Measurements from ENCODE around the gene ZAP70. TPM values are rescaled to one million over a fixed set of nuclear protein-coding genes. Genes with fewer than 3 reads are reported as not detected.

The ZAP70 gene
- polyA plus RNA-seq, 2 of the 4 experiments (the other 2 are of a cell fraction) = 0.10 TPM; not detected in 1

GRCh38 chr2:97695744-97696143 is 17.6 kb upstream of the ZAP70 start (continued):
- TF ChIP-seq PHF8 (IDR thresholded peaks at IDR 0.05; ENCODE audit: borderline replicate concordance, low read depth) (no peak), BCL3 (IDR thresholded peaks at IDR 0.05) (no peak), SMC3 (IDR thresholded peaks at IDR 0.05) (no peak), E2F6 (IDR thresholded peaks at IDR 0.05; ENCODE audit: borderline replicate concordance, low read depth) (no peak), EHMT2 (IDR thresholded peaks at IDR 0.05; ENCODE audit: low read depth) (no peak)

- ATAC-seq (peak; percentile 85 to 92; a peak in 5 of 6 replicates), DNase-seq (ENCODE audit: low read depth in 1 of 2, low spot score in 1 of 2) (peak; percentile 63 to 79), FAIRE-seq (no peak)
- Histone ChIP-seq H3K27ac (no peak overlapping the region), H3K4me3 (no peak overlapping the region), H3K4me2 (peak overlapping the region; percentile 52), H3K9me3 (peaks cover 9% of the 10 kb centered on the region; the same call in 1 of the 3 replicates), H3K4me1 (no peaks in the 10 kb centered on the region)
- ChIA-PET CTCF (interaction anchor here (0.6 to 8.6 kb wide), 26 partner anchors 7 to 1632 kb away, joined by 3 to 133 read pairs (median 5); partner anchors contain the start of genes ACTR1B, C2orf92, COX5B and ZAP70), POLR2A (interaction anchor here (0.6 to 3.0 kb wide), 3 partner anchors 33 to 755 kb away, joined by 3 to 16 read pairs (median 3); no protein-coding TSS in a partner anchor)
- WGBS (ENCODE audit: missing lambda C conversion rate) = 19% methylated on average over 14 of the region's 14 CpGs
- TF ChIP-seq CTCF (IDR thresholded peaks at IDR 0.05) = peak; percentile 95
- 0 out of 4 replicates have a peak, but pooled peaks of 1 of the 2 experiments have one; percentile 9 for TF ChIP-seq CEBPB (IDR thresholded peaks at IDR 0.05)
- 0 out of 2 replicates have a peak, but pooled peaks have one; percentile 39 for TF ChIP-seq HOXB5 (CRISPR knock-in tag; IDR thresholded peaks at IDR 0.05)
- TF ChIP-seq CBX2 (IDR thresholded peaks at IDR 0.05; ENCODE audit: borderline replicate concordance, low read depth) = no peak
- no peak for TF ChIP-seq BHLHE40 (IDR thresholded peaks at IDR 0.05; ENCODE audit: low read depth, low read length)
- peak; percentile 100 for TF ChIP-seq SMC3 (IDR thresholded peaks at IDR 0.05)
- no peak for TF ChIP-seq CHD4 (IDR thresholded peaks at IDR 0.05; ENCODE audit: borderline replicate concordance)
- no peak for TF ChIP-seq KDM1A (IDR thresholded peaks at IDR 0.05; ENCODE audit: low read depth)
- no peak for TF ChIP-seq RNF2 (IDR thresholded peaks at IDR 0.05; ENCODE audit: borderline replicate concordance, low read depth)
- TF ChIP-seq POLR2AphosphoS2 (conservative IDR thresholded peaks at IDR 0.05; ENCODE audit: low read length) = no peak
- no peak for TF ChIP-seq ZFP36 (IDR thresholded peaks at IDR 0.05; ENCODE audit: borderline replicate concordance, partially characterized antibody)
- no peak for TF ChIP-seq ZSCAN20 (CRISPR knock-in tag; IDR thresholded peaks at IDR 0.05)
- peak; percentile 36; the same call in 1 of the 2 replicates for TF ChIP-seq MAX (IDR thresholded peaks at IDR 0.05)
- TF ChIP-seq ESRRA (IDR thresholded peaks at IDR 0.05; ENCODE audit: borderline replicate concordance, low read length) = no peak
- no peak for TF ChIP-seq FOSB (CRISPR knock-in tag; IDR thresholded peaks at IDR 0.05)
- no peak for TF ChIP-seq HEYL (CRISPR knock-in tag; IDR thresholded peaks at IDR 0.05)
- TF ChIP-seq RAD21 (conservative IDR thresholded peaks at IDR 0.05 in 1 of 2, IDR thresholded peaks at IDR 0.05 in 1 of 2) = peak; percentile 99
Measured at GRCh38 chr2:97697252-97698235, 15.8 kb upstream of the ZAP70 start.

Data from A549 (cell line).